ENCODE measurements around the gene RHNO1. TPM values are rescaled to one million over a fixed set of nuclear protein-coding genes. Genes with fewer than 3 reads are reported as not detected.

The RHNO1 gene, protein sequence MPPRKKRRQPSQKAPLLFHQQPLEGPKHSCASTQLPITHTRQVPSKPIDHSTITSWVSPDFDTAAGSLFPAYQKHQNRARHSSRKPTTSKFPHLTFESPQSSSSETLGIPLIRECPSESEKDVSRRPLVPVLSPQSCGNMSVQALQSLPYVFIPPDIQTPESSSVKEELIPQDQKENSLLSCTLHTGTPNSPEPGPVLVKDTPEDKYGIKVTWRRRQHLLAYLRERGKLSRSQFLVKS
- total RNA-seq (10 to 100 TPM; 41.9 to 45.4 TPM), polyA plus RNA-seq (60.0 TPM)

DNA sequence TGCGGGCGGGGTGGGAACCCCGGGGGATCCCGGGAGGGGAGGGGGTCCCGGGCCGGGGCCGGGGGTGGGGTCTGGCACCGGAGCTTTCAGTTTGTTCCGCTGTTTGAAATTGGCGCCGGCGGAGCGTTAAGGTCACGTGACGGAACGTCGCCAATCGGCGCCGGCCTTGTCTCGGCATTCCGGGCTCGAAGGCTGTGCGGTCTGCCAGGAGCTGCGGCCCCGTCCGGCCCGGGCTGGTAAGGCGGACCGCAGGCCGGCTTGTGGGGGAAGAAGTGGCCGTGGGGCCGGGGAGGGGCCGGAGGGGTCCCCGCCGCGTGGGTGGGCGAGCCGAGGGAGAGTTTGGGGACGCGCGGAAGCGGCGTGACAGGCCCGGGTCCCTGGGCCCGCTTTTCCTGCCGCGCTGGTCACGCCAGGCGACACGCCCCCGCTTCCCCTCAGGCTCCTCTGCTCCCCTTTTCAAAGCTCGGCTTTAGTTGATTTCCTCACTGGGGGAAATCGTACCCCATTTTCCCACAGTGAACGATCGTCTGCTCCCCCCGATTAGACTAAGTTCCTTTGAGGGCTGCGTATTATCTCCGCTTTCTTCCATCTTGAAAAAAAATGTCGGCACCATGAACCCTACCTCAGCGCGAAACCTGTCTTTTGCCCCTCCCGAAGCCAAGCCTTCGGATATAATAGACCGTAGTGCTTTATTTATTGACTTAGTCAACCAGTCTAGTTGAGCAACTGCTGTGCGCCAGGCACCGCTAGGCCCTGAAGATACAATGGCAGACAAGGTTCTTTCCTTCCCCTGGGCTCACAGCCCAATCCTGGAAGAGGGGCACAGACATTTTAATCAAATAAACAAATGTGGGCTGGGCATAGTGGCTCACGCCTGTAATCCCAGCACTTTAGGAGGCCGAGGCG, at the start of gene RHNO1, which contains the start of gene FOXM1:
TSS of gene RHNO1 (plus strand) at position 177 of the 906 bp plus-strand sequence. CDS start 8,144 bp downstream, outside the sequence.
TSS of gene FOXM1 (minus strand) at position 128 of the 906 bp plus-strand sequence. CDS start 2,696 bp downstream, outside the sequence.
- no peaks in the 10 kb centered on the region for H3K36me3 ChIP-seq (ENCODE audit: insufficient read depth, low read length)
- no peaks in the 10 kb centered on the region for H3K27me3 ChIP-seq (ENCODE audit: insufficient read depth, low read length, poor library complexity, severe bottlenecking)
- no peaks in the 10 kb centered on the region for H3K9me3 ChIP-seq (ENCODE audit: low read length)
- Mint-ChIP-seq H3K4me1 (peaks cover 33 to 47% (median 39%) of the 10 kb centered on the region in 3 donors), H3K27ac (peak within 1 kb of the TSS; percentile 98 to 100 (median 100)), H3K36me3 (peaks cover 0 to 22% (median 0%) of the 10 kb centered on the region in 3 donors), H3K9me3 (no peaks in the 10 kb centered on the region), H3K4me3 (peak within 1 kb of the TSS; percentile 98 to 100 (median 99)), H3K27me3 (peaks cover 0 to 3% of the 10 kb centered on the region in 2 donors)
- H3K4me1 ChIP-seq (ENCODE audit: insufficient read depth, low read length) = peaks cover 27% of the 10 kb centered on the region
- DNase-seq = peak; percentile 83 to 90 (median 85)
- H3K27ac ChIP-seq (ENCODE audit: low read depth, low read length) = peak within 1 kb of the TSS; percentile 92
- POLR2A ChIA-PET = interaction anchor here (1.1 to 1.5 kb wide), 5 partner anchors 8 to 186 kb away, joined by 3 to 13 read pairs (median 6); partner anchors contain the start of genes ITFG2 and TULP3
- CTCF ChIA-PET = interaction anchor here (1.2 to 1.9 kb wide), 2 partner anchors 10 to 13 kb away, joined by 5 to 7 read pairs; partner anchors contain the start of gene TULP3
- H3K4me3 ChIP-seq (ENCODE audit: low read length) = peak within 1 kb of the TSS; percentile 78

DNA sequence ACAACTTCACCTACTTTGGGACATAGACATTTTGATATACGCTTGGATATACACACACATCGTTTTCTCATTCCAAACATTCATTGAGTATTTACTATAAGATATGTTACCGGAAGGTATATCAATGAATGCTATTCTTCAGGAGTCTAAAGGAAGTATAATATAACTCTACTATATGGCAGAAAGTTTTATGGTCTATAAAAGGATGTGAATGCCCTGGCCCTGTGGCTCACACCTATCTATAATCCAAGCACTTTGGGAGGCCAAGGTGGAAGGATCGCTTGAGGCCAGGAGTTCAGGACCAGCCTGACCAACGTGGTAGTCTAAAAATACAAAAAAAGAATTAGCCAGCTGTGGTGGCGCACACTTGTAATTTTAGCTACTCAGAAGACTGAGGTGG, 47.7 kb upstream of the RHNO1 start:
- H3K27ac Mint-ChIP-seq = peak overlapping the region in 3 of 8 donors; percentile 17 to 34 (median 33)
- no peaks in the 10 kb centered on the region for H3K27me3 ChIP-seq (ENCODE audit: insufficient read depth, low read length, poor library complexity, severe bottlenecking)
- peaks cover 40% of the 10 kb centered on the region for H3K36me3 ChIP-seq (ENCODE audit: insufficient read depth, low read length)
- ChIA-PET POLR2A (no interaction called here), CTCF (no interaction called here)
- H3K27ac ChIP-seq (ENCODE audit: low read depth, low read length) = no peak overlapping the region
- H3K9me3 Mint-ChIP-seq = no peaks in the 10 kb centered on the region
- DNase-seq = no peak
- H3K4me3 Mint-ChIP-seq = no peak overlapping the region
- no peaks in the 10 kb centered on the region for H3K27me3 Mint-ChIP-seq
- H3K4me1 ChIP-seq (ENCODE audit: insufficient read depth, low read length) = no peaks in the 10 kb centered on the region
- no peaks in the 10 kb centered on the region for H3K4me1 Mint-ChIP-seq
- no peak overlapping the region for H3K4me3 ChIP-seq (ENCODE audit: low read length)
- peaks cover 0 to 69% (median 23%) of the 10 kb centered on the region in 3 donors for H3K36me3 Mint-ChIP-seq
- H3K9me3 ChIP-seq (ENCODE audit: low read length) = no peaks in the 10 kb centered on the region

DNA sequence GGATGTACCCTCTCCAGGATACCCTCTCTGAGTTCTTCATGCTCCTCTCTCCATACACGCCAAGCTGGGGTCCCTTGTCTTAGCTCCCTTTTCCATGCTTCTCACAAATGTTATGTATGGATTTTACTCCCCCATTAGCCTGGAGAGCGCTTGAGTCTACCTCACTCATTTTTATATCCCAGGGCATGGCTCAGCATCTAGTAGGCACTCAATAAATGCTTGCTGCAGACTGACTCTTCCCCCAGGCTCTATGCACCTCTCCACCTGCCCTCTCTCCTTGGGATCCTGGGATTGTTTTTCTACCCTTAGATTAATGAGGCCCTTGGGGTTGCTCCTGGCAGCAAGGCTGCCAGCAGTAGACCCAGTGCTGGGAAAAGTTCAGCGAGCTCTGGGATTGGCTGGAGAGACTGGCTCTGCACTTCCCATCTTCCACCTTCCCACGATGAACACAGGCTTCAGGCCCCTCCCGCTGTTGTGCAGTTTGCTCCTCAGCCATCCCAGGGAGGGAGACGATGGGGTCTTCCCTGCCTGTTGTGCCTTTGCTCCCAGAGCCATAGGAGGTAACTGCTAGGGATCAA, 44.4 kb upstream of the RHNO1 start:
- peak overlapping the region in 5 of 8 donors; percentile 14 to 81 (median 66) for H3K27ac Mint-ChIP-seq

DNA sequence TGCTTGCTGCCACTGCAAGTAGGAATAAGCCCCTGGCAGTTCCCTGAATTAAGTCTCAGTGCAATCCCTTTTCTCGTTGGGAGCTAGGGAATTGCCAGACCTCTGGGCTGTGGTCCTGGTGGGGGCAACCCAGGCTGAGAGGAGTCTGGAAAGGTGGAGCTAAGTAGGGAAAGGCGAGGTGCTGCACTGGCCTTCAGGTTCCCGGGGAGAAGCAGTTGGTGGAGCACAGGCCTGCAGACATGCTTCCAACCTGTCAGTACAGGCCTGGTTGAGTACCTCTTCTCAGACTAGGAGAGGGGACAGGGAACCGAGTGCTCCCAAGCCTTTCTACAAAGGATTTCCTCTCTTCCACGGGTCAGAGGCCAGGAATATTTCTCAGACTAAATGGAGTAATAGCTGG, 43.7 kb upstream of the RHNO1 start:
- no peak overlapping the region for H3K27ac ChIP-seq (ENCODE audit: low read depth, low read length)
- peaks cover 0 to 8% (median 5%) of the 10 kb centered on the region in 3 donors for H3K4me1 Mint-ChIP-seq
- H3K9me3 ChIP-seq (ENCODE audit: low read length) = no peaks in the 10 kb centered on the region
- no peaks in the 10 kb centered on the region for H3K27me3 ChIP-seq (ENCODE audit: insufficient read depth, low read length, poor library complexity, severe bottlenecking)
- H3K27me3 Mint-ChIP-seq = no peaks in the 10 kb centered on the region
- H3K4me3 ChIP-seq (ENCODE audit: low read length) = no peak overlapping the region
- peaks cover 7% of the 10 kb centered on the region for H3K36me3 ChIP-seq (ENCODE audit: insufficient read depth, low read length)
- H3K4me3 Mint-ChIP-seq = no peak overlapping the region
- POLR2A ChIA-PET = no interaction called here
- H3K27ac Mint-ChIP-seq = no peak overlapping the region
- no peaks in the 10 kb centered on the region for H3K9me3 Mint-ChIP-seq
- peaks cover 0 to 47% (median 10%) of the 10 kb centered on the region in 3 donors for H3K36me3 Mint-ChIP-seq
- CTCF ChIA-PET = no interaction called here
- no peak for DNase-seq
- H3K4me1 ChIP-seq (ENCODE audit: insufficient read depth, low read length) = no peaks in the 10 kb centered on the region

More for the DNA sequence above, 44.4 kb upstream of the RHNO1 start:
- H3K4me3 ChIP-seq (ENCODE audit: low read length) = no peak overlapping the region
- Mint-ChIP-seq H3K27me3 (no peaks in the 10 kb centered on the region), H3K9me3 (no peaks in the 10 kb centered on the region), H3K4me3 (no peak overlapping the region), H3K4me1 (peaks cover 0 to 8% (median 5%) of the 10 kb centered on the region in 3 donors), H3K36me3 (peaks cover 0 to 47% (median 14%) of the 10 kb centered on the region in 3 donors)
- no peak for DNase-seq
- H3K4me1 ChIP-seq (ENCODE audit: insufficient read depth, low read length) = no peaks in the 10 kb centered on the region
- H3K36me3 ChIP-seq (ENCODE audit: insufficient read depth, low read length) = peaks cover 7% of the 10 kb centered on the region
- ChIA-PET POLR2A (no interaction called here), CTCF (no interaction called here)
- H3K9me3 ChIP-seq (ENCODE audit: low read length) = no peaks in the 10 kb centered on the region
- H3K27me3 ChIP-seq (ENCODE audit: insufficient read depth, low read length, poor library complexity, severe bottlenecking) = no peaks in the 10 kb centered on the region
- no peak overlapping the region for H3K27ac ChIP-seq (ENCODE audit: low read depth, low read length)

DNA sequence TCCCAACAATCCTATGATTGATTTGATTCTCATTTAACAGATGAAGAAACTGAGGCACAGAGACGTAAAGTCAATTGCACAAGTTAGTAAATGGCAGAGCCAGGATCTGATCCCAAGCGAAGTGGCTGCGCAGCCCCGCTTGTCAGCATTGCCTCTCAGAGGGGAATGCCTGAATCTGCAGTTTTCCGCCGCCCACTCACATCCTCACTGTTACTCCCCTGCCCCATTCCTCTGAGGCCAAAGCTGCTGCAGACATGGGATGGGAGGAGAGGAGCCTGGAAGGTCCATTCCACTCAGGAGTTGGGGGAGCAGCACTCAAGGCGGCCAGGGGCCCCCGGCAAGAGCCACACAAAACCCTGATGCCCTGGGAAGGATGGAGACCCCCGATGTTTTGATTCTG, 43.2 kb upstream of the RHNO1 start:
- DNase-seq = no peak
- ChIA-PET POLR2A (no interaction called here), CTCF (no interaction called here)
- Histone ChIP-seq H3K36me3 (ENCODE audit: insufficient read depth, low read length) (peaks cover 11% of the 10 kb centered on the region), H3K4me1 (ENCODE audit: insufficient read depth, low read length) (no peaks in the 10 kb centered on the region), H3K27me3 (ENCODE audit: insufficient read depth, low read length, poor library complexity, severe bottlenecking) (no peaks in the 10 kb centered on the region), H3K9me3 (ENCODE audit: low read length) (no peaks in the 10 kb centered on the region), H3K4me3 (ENCODE audit: low read length) (no peak overlapping the region), H3K27ac (ENCODE audit: low read depth, low read length) (no peak overlapping the region)
- Mint-ChIP-seq H3K4me3 (no peak overlapping the region), H3K9me3 (no peaks in the 10 kb centered on the region), H3K36me3 (peaks cover 0 to 48% (median 9%) of the 10 kb centered on the region in 3 donors), H3K27ac (no peak overlapping the region), H3K27me3 (no peaks in the 10 kb centered on the region), H3K4me1 (peaks cover 0 to 8% (median 5%) of the 10 kb centered on the region in 3 donors)

DNA sequence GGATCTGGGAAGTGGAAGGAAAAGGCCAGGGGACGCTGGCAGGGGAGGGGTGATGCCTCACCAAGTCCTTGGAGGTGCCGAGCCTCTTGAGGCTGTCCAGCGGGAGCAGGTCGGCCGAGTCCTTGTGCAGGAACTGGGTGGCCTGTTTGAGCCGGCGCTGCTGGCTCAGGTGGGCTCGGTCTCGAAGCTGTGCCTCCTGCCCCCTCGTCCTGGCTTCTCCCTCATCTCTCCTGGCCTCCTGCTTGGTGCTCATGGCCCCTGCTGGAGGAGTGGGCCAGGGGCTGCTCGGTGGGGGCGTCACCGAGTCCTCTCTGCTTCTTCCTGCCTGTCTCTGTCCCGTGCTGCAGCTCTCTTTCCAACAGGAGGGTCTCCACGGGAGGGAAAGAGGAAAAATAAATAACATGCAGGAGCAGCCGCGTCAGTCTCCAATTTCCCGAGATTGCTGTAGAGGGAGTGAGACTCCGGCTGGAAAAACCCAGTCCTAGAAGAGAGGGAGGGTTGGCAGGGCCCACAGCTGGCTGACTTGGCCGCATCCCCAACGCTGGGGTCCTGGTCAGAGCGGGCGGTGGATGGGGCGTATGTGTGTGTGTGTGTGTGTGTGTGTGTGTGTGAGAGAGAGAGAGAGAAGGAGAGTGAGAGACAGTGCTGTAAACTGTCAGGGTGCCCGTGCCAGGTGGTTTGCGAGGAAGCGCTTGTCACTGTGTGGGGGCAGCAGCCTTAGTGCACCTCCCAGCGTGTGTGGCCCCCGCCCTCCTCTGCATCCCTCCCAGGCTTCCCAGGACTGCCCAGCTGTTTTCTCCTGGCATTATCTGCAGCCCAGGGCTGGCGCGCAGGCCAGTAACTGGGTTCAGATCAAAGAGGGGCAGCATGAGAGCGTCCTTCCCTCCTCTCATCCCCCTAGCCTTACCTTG, 42.2 kb upstream of the RHNO1 start, which contains the start of gene NRIP2:
TSS of gene NRIP2 (minus strand) at position 455 of the 911 bp plus-strand sequence. CDS start at position 403, 52 bp downstream.
- POLR2A ChIA-PET = no interaction called here
- Mint-ChIP-seq H3K36me3 (peaks cover 9 to 50% (median 16%) of the 10 kb centered on the region in 3 donors), H3K4me1 (peaks cover 0 to 8% (median 5%) of the 10 kb centered on the region in 3 donors)

More for the DNA sequence above, 42.2 kb upstream of the RHNO1 start, which contains the start of gene NRIP2:
- CTCF ChIA-PET = no interaction called here
- Histone ChIP-seq H3K4me3 (ENCODE audit: low read length) (no peak within 1 kb of the TSS), H3K9me3 (ENCODE audit: low read length) (no peaks in the 10 kb centered on the region), H3K27ac (ENCODE audit: low read depth, low read length) (no peak within 1 kb of the TSS), H3K4me1 (ENCODE audit: insufficient read depth, low read length) (no peaks in the 10 kb centered on the region), H3K36me3 (ENCODE audit: insufficient read depth, low read length) (peaks cover 11% of the 10 kb centered on the region), H3K27me3 (ENCODE audit: insufficient read depth, low read length, poor library complexity, severe bottlenecking) (no peaks in the 10 kb centered on the region)
- Mint-ChIP-seq H3K27me3 (no peaks in the 10 kb centered on the region), H3K4me3 (no peak within 1 kb of the TSS), H3K27ac (peak within 1 kb of the TSS in 3 of 8 donors; percentile 24 to 65 (median 52)), H3K9me3 (no peaks in the 10 kb centered on the region)
- DNase-seq = no peak

Measured in CD8-positive, alpha-beta memory T cell (primary cell).